ENCODE results near the gene MTIF2.

DNA sequence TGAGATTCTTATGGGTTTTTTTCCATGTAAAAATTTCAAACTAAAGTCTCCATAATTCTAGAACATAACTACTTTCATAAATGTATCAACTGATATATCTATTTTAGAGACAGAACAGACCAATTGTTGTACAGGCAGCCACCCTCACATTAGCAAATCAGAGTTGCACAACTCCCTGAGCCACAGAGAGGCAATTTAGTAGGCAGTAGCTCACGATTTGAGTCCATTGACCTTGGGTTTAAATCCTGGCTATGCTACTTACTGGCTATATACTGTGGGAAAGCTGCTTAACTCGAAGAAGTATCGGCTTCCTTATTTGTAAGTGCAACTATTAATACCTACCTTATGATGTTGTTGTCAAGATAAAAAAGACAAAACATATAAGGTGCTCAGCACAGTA, 16.2 kb downstream of the MTIF2 start:
- TF ChIP-seq, protein P1, sequence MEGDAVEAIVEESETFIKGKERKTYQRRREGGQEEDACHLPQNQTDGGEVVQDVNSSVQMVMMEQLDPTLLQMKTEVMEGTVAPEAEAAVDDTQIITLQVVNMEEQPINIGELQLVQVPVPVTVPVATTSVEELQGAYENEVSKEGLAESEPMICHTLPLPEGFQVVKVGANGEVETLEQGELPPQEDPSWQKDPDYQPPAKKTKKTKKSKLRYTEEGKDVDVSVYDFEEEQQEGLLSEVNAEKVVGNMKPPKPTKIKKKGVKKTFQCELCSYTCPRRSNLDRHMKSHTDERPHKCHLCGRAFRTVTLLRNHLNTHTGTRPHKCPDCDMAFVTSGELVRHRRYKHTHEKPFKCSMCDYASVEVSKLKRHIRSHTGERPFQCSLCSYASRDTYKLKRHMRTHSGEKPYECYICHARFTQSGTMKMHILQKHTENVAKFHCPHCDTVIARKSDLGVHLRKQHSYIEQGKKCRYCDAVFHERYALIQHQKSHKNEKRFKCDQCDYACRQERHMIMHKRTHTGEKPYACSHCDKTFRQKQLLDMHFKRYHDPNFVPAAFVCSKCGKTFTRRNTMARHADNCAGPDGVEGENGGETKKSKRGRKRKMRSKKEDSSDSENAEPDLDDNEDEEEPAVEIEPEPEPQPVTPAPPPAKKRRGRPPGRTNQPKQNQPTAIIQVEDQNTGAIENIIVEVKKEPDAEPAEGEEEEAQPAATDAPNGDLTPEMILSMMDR (IDR thresholded peaks at IDR 0.05; ENCODE audit: low read depth, low read length), result no peak
- TF ChIP-seq, protein P2, sequence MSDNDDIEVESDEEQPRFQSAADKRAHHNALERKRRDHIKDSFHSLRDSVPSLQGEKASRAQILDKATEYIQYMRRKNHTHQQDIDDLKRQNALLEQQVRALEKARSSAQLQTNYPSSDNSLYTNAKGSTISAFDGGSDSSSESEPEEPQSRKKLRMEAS (IDR thresholded peaks at IDR 0.05; ENCODE audit: low read depth, low read length), result no peak
- no peak for TF ChIP-seq POLR2A (IDR thresholded peaks at IDR 0.05; ENCODE audit: extremely low read depth, insufficient read length)
